ENCODE data around the gene CLEC4A.
"Not testable (repeated sequence)": the region's sequence is repeated elsewhere in the genome, so short reads cannot be mapped to it uniquely, and the experiment has no call there.

CLEC4A gene

DNA sequence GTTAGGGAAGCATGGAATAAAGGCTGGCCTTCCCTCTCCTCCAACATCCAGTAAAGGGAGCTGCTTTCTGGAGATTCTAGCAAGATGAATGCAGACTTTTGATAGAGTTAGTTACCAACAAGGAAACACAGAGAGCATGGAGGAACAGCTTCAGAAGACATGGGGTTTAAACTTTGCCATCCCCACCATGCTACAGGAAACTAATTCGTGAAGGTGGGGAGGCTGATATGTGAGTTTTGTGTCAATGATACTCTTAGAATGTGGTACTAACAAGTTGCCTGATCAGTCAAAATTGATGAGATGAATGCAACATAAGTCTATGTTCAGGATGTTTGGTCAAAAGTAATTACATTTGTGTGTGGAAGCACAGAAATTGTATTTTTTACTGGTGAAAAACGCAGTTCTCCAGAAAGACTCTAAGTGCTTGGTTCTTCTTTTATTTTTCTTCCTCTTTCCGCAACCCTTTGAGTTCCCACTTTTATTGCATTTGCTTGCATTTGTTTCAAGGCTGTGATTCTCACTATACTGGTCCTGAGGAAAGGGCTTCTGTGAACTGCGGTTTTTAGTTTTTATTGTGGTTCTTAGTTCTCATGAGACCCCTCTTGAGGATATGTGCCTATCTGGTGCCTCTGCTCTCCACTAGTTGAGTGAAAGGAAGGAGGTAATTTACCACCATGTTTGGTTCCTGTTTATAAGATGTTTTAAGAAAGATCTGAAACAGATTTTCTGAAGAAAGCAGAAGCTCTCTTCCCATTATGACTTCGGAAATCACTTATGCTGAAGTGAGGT, at the start of gene CLEC4A:
Gene CLEC4A, plus strand, starts transcription at position 494 of the 789 bp plus-strand sequence. Its CDS starts 262 bp downstream, at position 756.
- DNase-seq (ENCODE audit: low spot score), result no peak

DNA sequence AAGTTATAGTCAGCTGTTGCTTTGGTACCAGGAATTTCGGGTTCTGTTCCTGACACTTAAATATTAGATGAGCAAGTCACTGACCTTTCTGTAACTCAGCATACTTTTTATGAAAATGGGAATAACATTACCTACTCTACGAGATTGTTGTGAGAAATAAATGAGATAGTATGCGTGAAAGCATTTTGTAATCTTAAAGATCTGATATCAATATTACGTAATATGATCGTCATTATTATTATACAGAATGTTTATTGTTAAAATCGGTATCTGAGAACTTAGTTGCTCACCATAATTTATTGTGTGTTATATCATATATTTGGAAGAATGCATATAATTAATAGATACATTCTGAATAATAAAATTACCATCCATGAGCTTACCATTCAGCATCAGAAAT, 47.5 kb upstream of the CLEC4A start:
- DNase-seq (ENCODE audit: low spot score), result no peak

DNA sequence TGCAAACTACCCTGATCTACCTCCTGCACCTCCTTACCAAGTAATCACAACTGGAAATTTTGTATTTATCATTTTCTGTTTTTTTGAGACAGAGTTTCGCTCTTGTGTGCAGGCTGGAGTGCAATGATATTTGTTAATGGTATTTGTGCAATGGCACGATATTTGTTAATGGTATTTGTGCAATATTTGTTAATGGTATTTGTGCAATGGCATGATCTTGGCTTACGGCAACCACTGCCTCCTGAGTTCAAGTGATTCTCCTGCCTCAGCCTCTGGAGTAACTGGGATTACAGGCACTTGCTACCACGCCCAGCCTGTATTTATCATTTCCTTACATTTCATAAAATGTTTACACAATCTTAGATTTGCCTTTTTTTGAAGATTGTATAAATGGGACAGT, 47.1 kb upstream of the CLEC4A start:
- DNase-seq (ENCODE audit: low spot score), result no peak

DNA sequence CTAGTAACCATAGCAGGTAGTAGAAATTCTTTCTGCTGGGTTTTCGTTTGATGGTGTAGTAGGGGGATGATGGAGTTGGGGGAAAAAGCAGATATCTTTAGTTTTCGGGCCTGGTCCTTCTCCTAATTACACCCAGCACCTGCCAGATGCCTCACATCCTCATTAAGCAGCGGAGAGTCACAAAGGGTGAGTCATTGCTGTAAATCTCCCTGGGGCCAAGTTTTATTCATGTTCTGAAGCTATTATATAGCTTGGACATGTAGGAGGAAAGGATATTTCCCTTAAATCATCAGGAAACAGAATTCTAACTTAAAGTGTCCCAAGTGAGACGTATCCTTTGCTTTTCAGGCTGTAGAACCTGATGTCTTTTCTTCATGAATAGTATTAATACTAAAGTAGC, 46.2 kb upstream of the CLEC4A start:
- DNase-seq (ENCODE audit: low spot score), result no peak

DNA sequence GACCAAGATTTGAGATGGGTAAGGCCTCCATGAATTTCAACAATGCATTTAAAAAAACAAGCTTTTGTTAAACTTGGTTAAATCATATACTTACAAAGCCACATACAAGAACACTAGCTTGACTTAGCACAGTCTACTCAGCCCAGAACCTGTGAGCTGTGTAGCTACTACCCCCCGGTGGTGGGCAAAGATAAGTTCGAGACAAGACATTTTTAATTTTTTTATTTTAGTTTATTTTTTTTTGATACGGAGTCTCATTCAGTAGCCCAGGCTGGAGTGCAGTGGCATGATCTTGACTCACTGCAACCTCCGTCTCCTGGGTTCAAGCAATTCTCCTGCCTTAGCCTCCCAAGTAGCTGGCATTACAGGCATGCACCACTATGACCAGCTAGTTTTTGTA, 45.0 kb upstream of the CLEC4A start:
- no peak for DNase-seq (ENCODE audit: low spot score)

DNA sequence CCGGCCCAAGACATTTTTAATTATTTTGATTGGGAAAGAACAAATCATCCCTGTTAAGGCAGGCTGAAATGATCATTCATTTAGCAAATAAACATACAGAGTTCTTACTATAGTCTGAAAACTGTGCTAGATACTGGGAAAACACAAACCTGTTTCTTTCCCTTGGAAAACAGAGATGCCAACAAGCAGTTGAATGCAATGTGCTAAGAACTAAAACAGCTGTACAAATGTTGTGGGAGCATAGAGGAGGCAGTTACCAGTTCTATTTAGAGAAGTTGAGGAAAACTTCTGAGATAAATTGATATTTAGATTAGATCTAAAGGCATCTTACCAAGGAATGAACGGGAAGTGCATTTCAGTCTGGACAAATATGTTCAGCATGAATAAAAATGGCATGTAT, 44.5 kb upstream of the CLEC4A start:
- DNase-seq (ENCODE audit: low spot score), result no peak

DNA sequence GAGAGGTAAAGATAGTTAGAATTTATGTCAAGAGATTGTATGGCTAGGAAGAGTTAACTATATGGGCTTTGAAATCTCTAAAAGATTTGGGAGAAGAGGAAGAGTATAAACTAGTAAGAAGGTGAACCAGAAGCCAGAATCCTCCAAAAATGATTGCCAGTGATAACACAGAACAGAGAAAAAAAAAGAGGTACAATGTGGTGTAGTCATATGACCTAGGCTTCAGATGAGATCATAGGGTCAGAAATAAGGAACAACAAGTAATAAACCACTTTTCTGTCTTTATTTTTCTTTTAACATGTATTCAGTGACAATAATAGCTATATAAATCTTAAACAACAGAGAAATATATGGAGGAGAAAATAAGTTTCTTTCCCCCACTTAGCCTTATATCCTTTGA, 43.3 kb upstream of the CLEC4A start:
- no peak for DNase-seq (ENCODE audit: low spot score)

DNA sequence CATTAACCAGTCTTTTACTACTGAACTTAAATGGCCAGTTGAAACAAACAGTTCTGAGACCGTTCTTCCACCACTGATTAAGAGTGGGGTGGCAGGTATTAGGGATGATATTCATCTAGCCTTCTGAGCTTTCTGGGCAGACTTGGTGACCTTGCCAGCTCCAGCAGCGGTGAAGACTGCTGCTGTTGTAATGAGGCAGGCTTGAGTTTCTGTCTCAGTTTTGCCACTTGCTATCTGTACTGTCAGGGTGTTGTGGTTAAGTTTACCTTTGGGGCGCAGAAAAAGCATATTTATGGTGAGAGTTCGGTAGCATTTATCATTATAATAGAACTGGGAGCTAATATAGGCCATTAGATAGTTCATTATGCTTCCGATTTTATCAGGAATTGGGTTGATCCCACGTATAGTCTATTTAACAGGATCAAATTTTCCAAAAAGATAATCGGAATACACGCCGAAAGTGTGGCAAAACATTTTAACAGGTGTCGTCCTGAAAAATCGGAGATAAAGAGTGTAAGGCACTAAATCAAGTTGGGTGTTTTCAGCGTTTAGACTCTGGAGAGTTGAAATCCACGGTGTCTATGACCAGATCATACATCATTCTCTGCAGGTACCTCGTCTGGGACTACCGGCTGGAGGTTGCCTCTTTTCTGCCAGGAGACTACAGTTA, 42.0 kb upstream of the CLEC4A start:
- DNase-seq (ENCODE audit: low spot score), result no peak

DNA sequence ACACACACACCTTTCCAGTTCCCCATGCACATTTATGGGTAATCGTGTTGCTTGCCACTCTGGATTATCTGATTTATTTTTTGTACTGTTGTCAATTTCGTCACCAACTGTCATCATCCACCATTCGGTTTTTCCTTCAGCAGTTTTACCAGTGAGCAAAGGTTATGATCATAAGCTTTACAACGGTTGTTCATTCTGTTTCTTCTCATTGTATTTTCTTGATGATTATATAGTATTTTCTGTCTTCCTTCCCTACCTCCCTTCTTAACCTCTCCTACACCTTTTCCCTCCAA, 40.7 kb upstream of the CLEC4A start:
- no peak for DNase-seq (ENCODE audit: low spot score)

DNA sequence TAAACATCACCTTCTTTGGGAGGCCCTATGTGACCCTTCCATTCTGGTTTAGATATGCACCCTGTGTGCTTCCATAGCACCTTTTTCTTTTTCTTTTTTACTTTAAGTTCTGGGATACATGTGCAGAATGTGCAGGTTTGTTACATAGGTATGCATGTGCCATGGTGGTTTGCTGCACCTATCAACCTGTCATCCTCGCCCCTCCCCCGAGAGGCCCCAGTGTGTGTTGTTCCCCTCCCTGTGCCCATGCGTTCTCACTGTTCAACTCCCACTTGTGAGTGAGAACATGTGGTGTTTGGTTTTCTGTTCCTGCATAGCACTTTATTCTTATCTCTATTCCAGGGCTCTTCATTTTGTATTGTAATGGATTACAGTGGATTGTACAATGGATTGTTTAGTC, 39.1 kb upstream of the CLEC4A start:
- not testable (repeated sequence) for DNase-seq (ENCODE audit: low spot score)

DNA sequence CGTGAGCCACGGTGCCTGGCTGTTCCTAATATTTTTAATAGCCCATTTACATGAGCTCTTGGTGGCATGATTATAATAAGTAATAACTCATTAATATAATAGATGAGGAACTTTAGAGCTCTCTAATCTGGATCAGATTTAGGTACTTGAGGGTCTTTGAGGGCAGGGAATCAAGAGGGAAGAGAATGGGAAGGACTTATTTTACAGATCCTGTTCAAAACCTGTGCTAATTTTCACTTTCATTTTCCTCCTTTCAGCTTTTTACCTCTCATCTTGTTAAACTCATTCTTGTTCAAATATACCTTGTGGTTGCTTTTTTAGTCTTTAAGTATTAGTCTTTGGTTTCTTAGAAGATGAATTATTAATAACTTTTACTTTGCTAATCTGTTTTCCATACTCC, 35.8 kb upstream of the CLEC4A start:
- no peak for DNase-seq (ENCODE audit: low spot score)

DNA sequence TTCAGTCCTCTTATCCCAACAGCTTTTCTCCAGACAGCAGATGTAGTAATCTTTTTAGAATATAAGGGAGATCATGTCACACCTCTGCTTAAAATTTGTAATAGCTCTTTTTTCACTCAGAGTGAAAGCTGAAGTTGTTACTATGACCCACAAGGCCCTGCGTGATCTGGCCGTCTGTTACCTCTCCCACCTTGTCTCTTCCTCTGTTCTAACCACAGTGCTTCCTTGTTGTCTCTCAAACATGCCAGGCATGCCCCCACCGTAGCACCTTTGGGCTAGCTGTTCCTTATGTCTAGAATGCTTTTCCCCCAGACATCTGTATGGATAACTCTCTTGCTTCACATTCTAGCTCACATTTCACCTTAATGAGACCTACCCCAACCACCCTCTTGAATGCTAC, 34.8 kb upstream of the CLEC4A start:
- no peak for DNase-seq (ENCODE audit: low spot score)

DNA sequence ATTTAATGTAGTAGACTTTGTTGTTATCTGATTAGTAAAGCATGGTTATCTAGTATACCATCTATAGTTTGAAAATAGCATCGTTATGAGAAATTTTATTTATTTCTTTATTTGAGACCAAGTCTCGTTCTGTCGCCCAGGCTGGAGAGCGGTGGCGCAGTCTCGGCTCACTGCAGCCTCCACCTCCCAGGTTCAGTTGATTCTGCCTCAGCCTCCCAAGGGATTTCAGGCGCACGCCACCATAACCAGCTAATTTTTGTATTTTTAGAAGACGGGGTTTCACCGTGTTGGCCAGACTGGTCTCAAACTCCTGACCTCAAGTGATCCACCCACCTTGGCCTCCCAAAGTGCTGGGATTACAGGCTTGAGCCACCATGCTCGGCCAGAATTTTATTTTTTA, 34.1 kb upstream of the CLEC4A start:
- DNase-seq (ENCODE audit: low spot score), result not testable (repeated sequence)

DNA sequence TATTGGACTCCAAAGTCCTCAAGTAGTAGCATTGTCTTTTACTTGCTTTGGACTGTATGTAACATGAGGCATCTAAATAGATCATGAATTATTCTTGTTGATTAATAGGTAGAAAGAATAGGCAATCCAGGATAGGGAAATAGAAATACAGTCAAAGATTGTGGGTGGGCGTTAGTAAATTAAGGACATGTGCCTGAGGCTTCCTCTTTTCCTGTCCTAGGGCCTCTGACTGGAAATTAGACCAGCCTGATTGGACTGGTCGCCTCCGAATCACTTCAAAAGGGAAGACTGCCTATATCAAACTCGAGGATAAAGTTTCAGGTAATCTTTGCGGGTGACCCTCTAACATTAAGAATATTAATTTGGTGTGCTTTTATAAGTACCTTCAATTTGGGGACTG, 33.7 kb upstream of the CLEC4A start:
- no peak for DNase-seq (ENCODE audit: low spot score)

DNA sequence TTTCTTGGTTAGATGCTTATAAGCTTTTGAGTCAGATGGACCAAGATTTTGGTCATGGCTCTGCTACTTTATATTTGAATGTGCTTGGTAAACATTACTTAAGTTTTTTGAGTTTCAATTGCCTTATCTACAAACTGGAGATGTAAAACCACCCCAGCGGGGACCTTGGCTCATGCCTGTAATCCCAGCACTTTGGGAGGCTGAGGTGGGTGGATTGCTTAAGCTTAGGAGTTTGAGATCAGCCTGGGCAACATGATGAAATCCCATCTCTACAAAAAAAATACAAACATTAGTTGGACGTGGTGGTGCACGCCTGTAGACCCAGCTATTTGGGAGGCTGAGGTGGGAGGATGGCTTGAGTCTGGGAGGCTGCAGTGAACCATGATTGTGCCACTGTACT, 30.1 kb upstream of the CLEC4A start:
- DNase-seq (ENCODE audit: low spot score), result no peak

DNA sequence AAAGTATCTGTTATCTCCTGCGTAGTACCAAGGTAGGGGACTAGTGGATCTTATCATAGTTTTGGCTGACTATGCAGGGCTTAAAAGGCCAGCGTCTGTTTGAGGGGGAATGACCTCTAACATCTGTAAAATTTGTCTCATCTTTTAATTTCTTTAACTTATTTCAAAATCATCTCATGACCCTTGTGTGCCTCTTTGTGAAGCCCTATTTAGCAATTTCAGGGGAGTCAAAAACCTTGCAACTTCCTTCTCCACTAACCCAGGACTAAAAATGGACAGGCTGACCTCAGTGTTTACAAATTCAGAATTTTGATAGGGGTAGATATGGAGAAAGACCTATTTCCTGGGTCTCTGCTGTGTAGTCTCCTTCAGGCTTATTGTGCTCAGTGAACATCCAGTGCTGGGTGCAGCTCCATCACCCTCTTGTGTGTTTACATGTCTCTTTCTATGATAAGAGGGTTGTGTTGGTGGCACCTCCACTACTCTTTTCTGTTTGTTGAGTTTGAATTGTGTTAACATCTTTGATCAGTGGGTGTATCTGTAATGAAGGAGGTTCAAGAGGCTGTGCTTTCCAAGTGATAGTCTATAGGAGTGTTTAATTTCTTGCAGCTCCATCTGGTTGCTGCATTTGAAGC, 27.0 kb upstream of the CLEC4A start:
- no peak for DNase-seq (ENCODE audit: low spot score)

DNA sequence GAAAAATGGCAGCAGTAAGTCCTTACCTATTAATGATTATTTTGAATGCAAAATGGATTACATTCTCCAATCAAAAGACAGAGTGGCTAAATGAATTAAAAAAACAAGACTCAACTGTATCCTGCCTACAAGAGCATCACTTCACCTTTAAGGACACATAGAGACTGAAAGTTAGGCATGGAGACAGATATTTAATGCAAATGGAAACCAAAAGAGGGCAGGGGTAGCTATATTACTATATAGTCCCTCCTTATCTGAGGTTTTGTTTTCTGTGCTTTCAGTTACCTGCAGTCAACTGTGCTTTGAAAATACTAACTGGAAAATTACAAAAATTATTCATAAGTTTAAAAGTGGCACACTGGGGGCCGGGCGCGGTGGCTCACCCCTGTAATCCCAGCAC, 24.2 kb upstream of the CLEC4A start:
- no peak for DNase-seq (ENCODE audit: low spot score)

DNA sequence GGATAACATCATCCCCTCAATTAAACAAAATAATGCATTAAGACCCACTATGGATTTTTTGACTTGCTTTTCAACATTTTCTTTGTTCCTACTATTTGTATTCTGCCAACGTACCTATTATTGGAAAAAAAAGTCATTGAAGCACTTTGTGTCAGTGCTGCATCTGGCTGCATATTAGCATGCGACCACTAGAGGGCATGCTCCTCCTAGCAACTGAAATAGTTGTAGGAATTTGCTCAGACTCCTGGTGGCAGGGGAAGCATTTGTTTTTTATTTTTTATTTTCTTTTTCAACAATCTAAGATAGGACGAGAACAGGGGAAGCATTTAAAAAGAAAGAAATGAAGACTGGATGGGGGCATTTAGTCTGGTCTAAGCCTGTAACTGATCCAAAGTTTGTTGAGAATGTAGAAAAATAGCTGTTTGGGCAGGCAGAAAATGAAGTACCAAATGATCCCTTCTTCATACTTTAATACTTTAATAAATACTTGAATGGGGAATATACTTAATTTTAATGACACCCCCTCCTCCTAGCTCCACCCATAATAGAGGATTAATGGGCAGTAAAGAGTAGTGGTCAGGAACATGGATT, 14.5 kb upstream of the CLEC4A start:
- peak; percentile 40 for DNase-seq (ENCODE audit: low spot score)

DNA sequence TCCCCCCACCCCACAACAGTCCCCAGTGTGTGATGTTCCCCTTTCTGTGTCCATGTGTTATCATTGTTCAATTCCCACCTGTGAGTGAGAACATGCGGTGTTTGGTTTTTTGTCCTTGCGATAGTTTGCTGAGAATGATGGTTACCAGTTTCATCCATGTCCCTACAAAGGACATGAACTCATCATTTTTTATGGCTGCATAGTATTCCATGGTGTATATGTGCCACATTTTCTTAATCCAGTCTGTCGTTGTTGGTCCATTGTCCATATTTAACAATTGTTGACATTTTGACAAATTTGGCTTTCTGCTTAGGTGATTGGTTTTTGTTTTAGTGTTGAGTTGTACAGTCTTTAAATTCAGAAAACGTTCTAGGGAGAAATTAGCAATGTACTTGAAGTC, 10.3 kb upstream of the CLEC4A start:
- not testable (repeated sequence) for DNase-seq (ENCODE audit: low spot score)

DNA sequence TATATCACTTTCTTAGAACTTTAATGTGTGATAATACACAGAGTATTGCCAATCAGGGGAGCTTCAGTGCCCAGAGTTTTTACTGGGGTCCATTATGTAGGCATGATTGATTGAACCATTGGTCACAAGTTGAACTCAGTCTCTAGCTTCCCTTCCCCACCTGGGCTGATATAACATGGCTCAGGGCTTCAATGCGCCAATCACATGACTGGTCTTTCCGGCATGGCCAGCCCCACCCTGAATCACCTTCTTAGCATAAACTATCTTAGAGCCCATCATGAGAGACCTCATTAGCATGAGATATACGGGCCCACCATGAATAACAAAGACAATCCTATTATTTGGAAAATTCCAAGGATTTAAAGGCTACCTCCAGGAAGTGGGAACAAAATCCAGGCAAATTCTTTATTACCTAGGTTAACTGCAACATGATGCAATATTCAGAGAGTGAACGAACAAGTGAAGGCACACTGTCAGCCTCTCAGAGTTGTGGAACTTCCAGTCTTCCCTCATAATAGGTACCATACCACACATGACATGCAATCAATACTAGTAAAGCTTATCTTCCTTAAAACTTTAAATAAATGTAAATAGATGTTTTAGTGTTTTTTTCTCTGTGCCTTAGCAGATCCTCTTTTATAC, 3.2 kb upstream of the CLEC4A start:
- DNase-seq (ENCODE audit: low spot score), result no peak

DNA sequence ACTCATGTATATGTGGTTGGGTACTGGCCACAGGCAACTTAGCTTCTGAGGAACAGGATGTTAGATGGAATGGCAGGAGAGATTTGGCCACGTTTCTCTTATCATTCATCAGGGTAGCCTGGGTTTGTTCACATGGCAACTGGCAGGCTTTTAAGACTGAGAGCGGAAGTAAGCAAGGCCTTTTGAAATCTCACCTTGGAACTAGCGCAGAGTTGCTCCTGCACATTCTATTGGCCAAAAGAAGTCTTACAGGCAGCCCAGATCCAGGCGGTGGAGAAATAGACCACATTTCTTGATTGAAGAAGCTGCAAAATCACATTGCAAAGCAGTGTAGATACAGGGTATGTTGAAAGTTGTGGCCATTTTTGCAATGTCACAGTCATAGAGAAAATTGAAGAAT, 3.7 kb downstream of the CLEC4A start:
- DNase-seq (ENCODE audit: low spot score), result no peak

DNA sequence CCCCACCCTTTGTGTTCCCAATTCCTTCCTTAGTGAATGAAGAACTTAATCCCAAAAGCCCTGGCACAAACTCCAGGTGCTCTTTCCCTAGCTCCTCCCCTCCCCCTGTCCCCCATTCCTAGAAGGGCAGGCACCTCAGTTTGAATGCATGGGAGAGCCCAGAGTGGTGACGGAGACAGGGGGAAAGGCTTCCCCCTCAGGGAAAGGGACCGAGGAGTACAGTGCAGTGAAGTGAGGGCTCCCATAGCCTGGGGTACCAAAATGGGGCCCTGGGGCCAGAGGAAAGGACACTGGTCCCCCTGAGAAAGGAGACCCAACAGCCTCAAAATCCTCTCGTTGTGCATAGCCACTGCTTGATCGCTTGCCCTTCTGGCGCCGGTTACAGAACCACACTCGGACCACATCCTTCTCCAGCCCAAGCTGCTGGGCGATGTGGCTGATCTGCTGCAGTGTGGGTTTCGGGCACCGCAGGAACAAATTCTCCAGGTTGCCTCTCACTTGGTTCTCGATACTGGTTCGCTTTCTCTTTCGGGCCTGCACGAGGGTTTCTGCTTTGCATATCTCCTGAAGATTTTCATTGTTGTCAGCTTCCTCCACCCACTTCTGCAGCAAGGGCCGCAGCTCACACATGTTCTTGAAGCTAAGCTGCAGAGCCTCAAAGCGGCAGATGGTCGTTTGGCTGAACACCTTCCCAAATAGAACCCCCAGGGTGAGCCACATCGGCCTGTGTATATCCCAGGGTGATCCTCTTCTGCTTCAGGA, 10.4 kb downstream of the CLEC4A start:
- DNase-seq (ENCODE audit: low spot score), result not testable (repeated sequence)
